ENCODE data around the gene CEP95.

The CEP95 gene

GRCh38 chr17:64477849-64478248, 28.9 kb upstream of the CEP95 start:
- TF ChIP-seq, protein P1, sequence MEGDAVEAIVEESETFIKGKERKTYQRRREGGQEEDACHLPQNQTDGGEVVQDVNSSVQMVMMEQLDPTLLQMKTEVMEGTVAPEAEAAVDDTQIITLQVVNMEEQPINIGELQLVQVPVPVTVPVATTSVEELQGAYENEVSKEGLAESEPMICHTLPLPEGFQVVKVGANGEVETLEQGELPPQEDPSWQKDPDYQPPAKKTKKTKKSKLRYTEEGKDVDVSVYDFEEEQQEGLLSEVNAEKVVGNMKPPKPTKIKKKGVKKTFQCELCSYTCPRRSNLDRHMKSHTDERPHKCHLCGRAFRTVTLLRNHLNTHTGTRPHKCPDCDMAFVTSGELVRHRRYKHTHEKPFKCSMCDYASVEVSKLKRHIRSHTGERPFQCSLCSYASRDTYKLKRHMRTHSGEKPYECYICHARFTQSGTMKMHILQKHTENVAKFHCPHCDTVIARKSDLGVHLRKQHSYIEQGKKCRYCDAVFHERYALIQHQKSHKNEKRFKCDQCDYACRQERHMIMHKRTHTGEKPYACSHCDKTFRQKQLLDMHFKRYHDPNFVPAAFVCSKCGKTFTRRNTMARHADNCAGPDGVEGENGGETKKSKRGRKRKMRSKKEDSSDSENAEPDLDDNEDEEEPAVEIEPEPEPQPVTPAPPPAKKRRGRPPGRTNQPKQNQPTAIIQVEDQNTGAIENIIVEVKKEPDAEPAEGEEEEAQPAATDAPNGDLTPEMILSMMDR (IDR thresholded peaks at IDR 0.05; ENCODE audit: insufficient read depth, low read length, missing control alignments) = no peak
- POLR2A ChIA-PET = interaction anchor here (1.2 to 1.5 kb wide), 2 partner anchors 19 to 29 kb away, joined by 5 to 7 read pairs; partner anchors contain the start of genes CEP95 and POLG2
- no peak for DNase-seq (ENCODE audit: low read depth, low spot score)
- CTCF ChIA-PET = interaction anchor here (0.9 to 13.9 kb wide), 4 partner anchors 13 to 174 kb away, joined by 3 to 120 read pairs (median 53); no protein-coding TSS in a partner anchor
- H3K4me3 ChIP-seq (ENCODE audit: low read depth, low read length) = no peak overlapping the region

DNA sequence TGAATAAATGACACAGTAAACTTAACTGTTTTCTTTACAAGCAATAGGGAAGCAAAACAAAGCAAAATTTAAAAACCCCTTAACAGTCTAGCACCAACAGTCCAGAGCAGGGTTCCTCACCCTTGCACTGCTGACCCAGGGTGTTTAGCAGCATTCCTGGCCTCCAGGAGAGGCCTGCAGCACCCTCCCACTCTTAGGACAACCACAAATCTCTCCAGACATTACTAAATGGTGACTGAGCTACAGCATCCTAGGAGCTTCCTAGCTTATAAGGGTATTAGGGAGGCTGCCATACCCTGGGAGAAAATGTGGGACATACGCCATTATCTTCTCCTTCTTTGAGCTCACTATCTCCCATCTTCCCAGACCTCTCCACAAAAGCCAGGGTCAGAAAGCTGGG, 25.8 kb upstream of the CEP95 start:
- ChIA-PET CTCF (interaction anchor here (0.7 to 13.9 kb wide), 4 partner anchors 10 to 159 kb away, joined by 3 to 120 read pairs (median 53); no protein-coding TSS in a partner anchor), POLR2A (no interaction called here)
- DNase-seq (ENCODE audit: low read depth, low spot score) = no peak
- TF ChIP-seq, protein P1 (IDR thresholded peaks at IDR 0.05; ENCODE audit: insufficient read depth, low read length, missing control alignments) = no peak
- no peak overlapping the region for H3K4me3 ChIP-seq (ENCODE audit: low read depth, low read length)

DNA sequence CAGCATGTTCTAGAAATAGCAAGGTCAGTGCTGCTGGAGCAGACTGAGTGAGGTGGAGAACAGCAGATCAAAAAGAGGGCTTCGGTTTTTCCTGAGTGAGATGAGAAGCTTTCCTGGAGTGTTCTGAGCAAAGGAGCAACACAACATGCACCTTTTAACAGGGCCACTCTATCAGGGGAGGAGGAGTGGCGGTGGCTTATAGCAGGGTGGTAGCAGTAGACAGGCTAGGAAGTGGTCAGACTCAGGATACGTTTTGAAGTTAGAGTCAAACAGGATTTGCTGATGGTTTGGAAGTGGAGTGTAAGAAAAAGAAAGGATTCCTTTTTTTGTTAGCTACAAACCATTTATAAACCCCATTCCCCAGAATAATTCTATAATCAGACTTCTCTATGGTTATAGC, 22.4 kb upstream of the CEP95 start:
- ChIA-PET CTCF (interaction anchor here (0.8 to 13.9 kb wide), 5 partner anchors 7 to 65 kb away, joined by 3 to 120 read pairs (median 5); no protein-coding TSS in a partner anchor), POLR2A (no interaction called here)
- no peak for DNase-seq (ENCODE audit: low read depth, low spot score)
- no peak overlapping the region for H3K4me3 ChIP-seq (ENCODE audit: low read depth, low read length)
- TF ChIP-seq, protein P1 (IDR thresholded peaks at IDR 0.05; ENCODE audit: insufficient read depth, low read length, missing control alignments) = no peak

GRCh38 chr17:64488301-64488700, 18.5 kb upstream of the CEP95 start:
- CTCF ChIA-PET = interaction anchor here (0.6 to 13.0 kb wide), 5 partner anchors 8 to 224 kb away, joined by 3 to 451 read pairs (median 5); no protein-coding TSS in a partner anchor
- POLR2A ChIA-PET = no interaction called here
- DNase-seq (ENCODE audit: low read depth, low spot score) = no peak
- TF ChIP-seq, protein P1 (IDR thresholded peaks at IDR 0.05; ENCODE audit: insufficient read depth, low read length, missing control alignments) = no peak
- no peak overlapping the region for H3K4me3 ChIP-seq (ENCODE audit: low read depth, low read length)

DNA sequence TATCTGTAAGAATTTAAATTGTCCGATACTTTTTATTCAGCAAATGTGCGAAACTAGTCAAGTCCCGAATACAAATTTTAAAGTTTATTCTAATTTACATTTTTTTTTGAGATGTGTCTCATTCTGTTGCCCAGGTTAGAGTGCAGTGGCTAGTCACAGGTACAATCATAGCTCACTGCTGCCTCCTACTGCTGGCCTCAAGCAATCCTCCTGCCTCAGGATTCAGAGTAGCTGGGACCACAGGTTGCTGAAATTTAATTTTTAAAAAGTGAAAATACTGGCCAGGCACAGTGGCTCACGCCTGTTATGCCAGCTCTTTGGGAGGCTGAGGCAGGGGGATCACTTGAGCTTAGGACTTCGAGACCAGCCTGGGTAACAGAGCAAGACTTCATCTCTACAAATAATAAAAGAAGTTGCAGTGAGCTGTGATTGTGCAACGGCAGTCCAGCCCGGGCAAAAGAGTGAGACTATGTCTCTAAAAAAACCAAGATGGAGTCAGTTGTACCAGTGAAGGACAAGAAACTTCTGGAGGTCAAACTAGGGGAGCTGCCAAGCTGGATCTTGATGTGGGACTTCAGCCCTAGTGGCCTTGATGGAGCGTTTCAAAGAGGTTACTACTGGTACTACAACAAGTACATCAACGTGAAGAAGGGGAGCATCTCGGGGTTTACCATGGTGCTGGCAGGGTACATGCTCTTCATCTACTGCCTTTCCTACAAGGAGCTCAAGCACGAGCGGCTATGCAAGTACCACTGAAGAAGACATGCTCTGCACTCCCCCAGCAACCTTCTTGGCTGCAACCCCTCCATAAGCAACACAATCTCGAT, 15.5 kb upstream of the CEP95 start:
- H3K4me3 ChIP-seq (ENCODE audit: low read depth, low read length) = no peak overlapping the region
- POLR2A ChIA-PET = interaction anchor here (2.0 kb wide), 1 partner anchor 15 kb away, joined by 12 read pairs; the partner anchor contains the start of genes CEP95 and DDX5
- TF ChIP-seq, protein P1 (IDR thresholded peaks at IDR 0.05; ENCODE audit: insufficient read depth, low read length, missing control alignments) = peak; percentile 65
- CTCF ChIA-PET = interaction anchor here (0.6 to 13.0 kb wide), 31 partner anchors 11 to 468 kb away, joined by 3 to 451 read pairs (median 6); partner anchors contain the start of genes CEP95 and DDX5
- DNase-seq (ENCODE audit: low read depth, low spot score) = no peak

DNA sequence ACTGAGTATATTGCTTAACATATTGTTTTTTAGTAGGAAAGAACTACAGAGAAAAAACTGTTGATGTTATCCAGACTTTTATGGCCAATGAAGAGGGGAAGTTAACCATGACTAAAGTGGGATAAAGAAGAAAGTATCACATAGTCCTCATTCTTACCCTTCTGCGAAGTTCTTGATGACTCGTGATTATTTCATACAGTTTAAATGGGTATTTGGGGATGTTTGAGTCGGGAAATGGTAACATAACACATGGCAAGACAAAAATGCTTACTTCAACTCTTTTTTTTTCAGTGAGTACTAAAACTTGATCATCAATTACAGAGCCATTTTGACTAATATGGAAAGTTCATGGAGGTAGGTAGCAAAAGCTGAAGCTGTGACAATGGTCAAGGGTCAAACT, 14.8 kb upstream of the CEP95 start:
- POLR2A ChIA-PET = interaction anchor here (2.0 kb wide), 1 partner anchor 14 kb away, joined by 12 read pairs; the partner anchor contains the start of genes CEP95 and DDX5
- CTCF ChIA-PET = interaction anchor here (0.9 to 13.0 kb wide), 26 partner anchors 11 to 190 kb away, joined by 3 to 451 read pairs (median 6); partner anchors contain the start of genes CEP95 and DDX5
- no peak for DNase-seq (ENCODE audit: low read depth, low spot score)
- no peak overlapping the region for H3K4me3 ChIP-seq (ENCODE audit: low read depth, low read length)
- TF ChIP-seq, protein P1 (IDR thresholded peaks at IDR 0.05; ENCODE audit: insufficient read depth, low read length, missing control alignments) = no peak

All from AG04449 (cell line).